K562 (cell line): ENCODE measurements around the gene TRIO. TPM values are rescaled to one million over a fixed set of nuclear protein-coding genes. Genes with fewer than 3 reads are reported as not detected.

Experiments
- ARID1B ChIP-seq: fragments of 450-650 bp; IDR thresholded peaks from 2 replicates; pipeline ENCODE4 v1.6.1; 2016; ENCODE audit warnings: antibody characterized with exemption, mild to moderate bottlenecking, inconsistent platforms
- ATF6 ChIP-seq: sonication (generic); formaldehyde crosslinking; IDR thresholded peaks from 2 replicates; pipeline ENCODE4 v1.4.0; 2020; ENCODE audit warnings: mild to moderate bottlenecking, missing genetic modification reagents
- C11orf30 ChIP-seq: fragments of 450-650 bp; IDR thresholded peaks from 2 replicates; pipeline ENCODE4 v1.6.1; 2016; ENCODE audit warnings: low read depth, mild to moderate bottlenecking
- CXXC5 ChIP-seq: fragments of 250-450 bp; sonication (Bioruptor Pico); IDR thresholded peaks from 2 replicates; pipeline ENCODE4 v1.8.0; 2022; ENCODE audit warnings: inconsistent platforms, mild to moderate bottlenecking, moderate library complexity
- HDAC6 ChIP-seq: IDR thresholded peaks from 2 replicates; pipeline ENCODE4 v1.6.1; 2012; ENCODE audit warnings: low read depth, mild to moderate bottlenecking, control low read depth, inconsistent platforms, low read length, moderate library complexity
- HNRNPL ChIP-seq: fragments of 200-400 bp; formaldehyde crosslinking; IDR thresholded peaks from 2 replicates; pipeline ENCODE4 v1.6.1; 2017; ENCODE audit warnings: low read depth, mild to moderate bottlenecking, low read length
- KHSRP ChIP-seq: fragments of 450-650 bp; IDR thresholded peaks from 2 replicates; pipeline ENCODE4 v1.6.1; 2017
- MTA2 ChIP-seq: fragments of 450-650 bp; IDR thresholded peaks from 2 replicates; pipeline ENCODE4 v1.6.1; 2016; ENCODE audit warnings: low read depth
- NFE2 ChIP-seq: IDR thresholded peaks from 2 replicates; pipeline ENCODE4 v1.6.1; 2014; ENCODE audit warnings: antibody characterized with exemption, low read depth
- NFRKB ChIP-seq: fragments of 450-650 bp; IDR thresholded peaks from 2 replicates; pipeline ENCODE4 v1.6.1; 2016; ENCODE audit warnings: low read depth
- NR3C1 ChIP-seq: sonication (generic); formaldehyde crosslinking; IDR thresholded peaks from 2 replicates; pipeline ENCODE4 v1.8.1; 2022; ENCODE audit warnings: missing genetic modification reagents
- OTX1 ChIP-seq: fragments of 450-650 bp; formaldehyde crosslinking; IDR thresholded peaks from 2 replicates; pipeline ENCODE4 v1.4.0; 2022; ENCODE audit warnings: mild to moderate bottlenecking
- POLR2A ChIP-seq: fragments of 450-650 bp; conservative IDR thresholded peaks from 2 replicates; pipeline ENCODE4 v1.6.1; 2016
- PRDM10 ChIP-seq: fragments of 450-650 bp; IDR thresholded peaks from 2 replicates; pipeline ENCODE4 v1.6.1; 2018; ENCODE audit not compliant: partially characterized antibody
- PTBP1 ChIP-seq: fragments of 200-400 bp; formaldehyde crosslinking; IDR thresholded peaks from 2 replicates; pipeline ENCODE4 v1.6.1; 2017; ENCODE audit warnings: low read depth, low read length
- RUNX1 ChIP-seq: sonication (generic); IDR thresholded peaks from 2 replicates; pipeline ENCODE4 v1.6.1; 2016; ENCODE audit warnings: antibody characterized with exemption, low read depth
- SMARCC2 ChIP-seq: fragments of 450-650 bp; IDR thresholded peaks from 2 replicates; pipeline ENCODE4 v1.6.1; 2017; ENCODE audit warnings: antibody characterized with exemption, moderate library complexity, mild to moderate bottlenecking, low read depth
- TAL1 ChIP-seq: fragments of 450-650 bp; IDR thresholded peaks from 2 replicates; pipeline ENCODE4 v1.6.1; 2016; ENCODE audit warnings: mild to moderate bottlenecking
- TCF3 ChIP-seq: sonication (generic); formaldehyde crosslinking; IDR thresholded peaks from 2 replicates; pipeline ENCODE4 v1.4.0; 2020; ENCODE audit warnings: mild to moderate bottlenecking, missing genetic modification reagents
- TEAD1 ChIP-seq, 2 experiments: fragments of 450-650 bp in 1 of 2; sonication (generic) in 1 of 2; formaldehyde crosslinking; IDR thresholded peaks; 2 replicates each; pipeline versions ENCODE4 v1.4.0 to v1.8.0; 2020 to 2022; ENCODE audit warnings: mild to moderate bottlenecking in 2 of 2, missing genetic modification reagents in 1 of 2
- TEAD2 ChIP-seq: fragments of 450-650 bp; IDR thresholded peaks from 2 replicates; pipeline ENCODE4 v1.6.1; 2016; ENCODE audit warnings: missing genetic modification characterization, control low read depth, missing compliant biosample characterization
- TEAD4 ChIP-seq, 2 experiments: sonication (generic) in 1 of 2; formaldehyde crosslinking in 1 of 2; IDR thresholded peaks; 2 replicates each; pipeline versions ENCODE4 v1.6.1 to v1.8.0; 2012 to 2022; ENCODE audit warnings: borderline replicate concordance in 1 of 2, inconsistent platforms in 1 of 2, low read length in 1 of 2, mild to moderate bottlenecking in 1 of 2, missing genetic modification reagents in 1 of 2
- ZNF408 ChIP-seq: fragments of 250-450 bp; sonication (Bioruptor Pico); IDR thresholded peaks from 2 replicates; pipeline ENCODE4 v1.4.0; 2020; ENCODE audit warnings: low read depth, mild to moderate bottlenecking, moderate library complexity
- ZNF41 ChIP-seq: fragments of 250-450 bp; sonication (Bioruptor Pico); conservative IDR thresholded peaks from 2 replicates; pipeline ENCODE4 v1.4.0; 2020; ENCODE audit warnings: mild to moderate bottlenecking
- polyA plus RNA-seq, 8 experiments: library from polyadenylated mRNA; depleted of rRNA in 4 of 8; stranded (reverse) in 5 of 8; unstranded in 3 of 8; fragments of >200 nt; fragmentation: Nextera tagmentation in 2 of 8; fragmentation: Illumina TruSeq in 1 of 8; extraction: Ambion mirVana in 2 of 8; extraction: Trizol in 1 of 8; gene quantifications; 2 replicates each; pipeline versions ENCODE4 v1.2.1 to v1.2.3, GENCODE V29; 2011 to 2014; ENCODE audit warnings: inconsistent platforms in 1 of 8, missing spikeins in 1 of 8
- total RNA-seq, 7 experiments: library from RNA; depleted of rRNA in 6 of 7; stranded (reverse); fragments of >200 nt in 6 of 7; fragmentation: Illumina TruSeq in 2 of 7; extraction: Trizol in 2 of 7; gene quantifications; 2 replicates each; pipeline versions ENCODE4 v1.2.1 to v1.2.3, GENCODE V29; 2011 to 2021; ENCODE audit warnings: low replicate concordance in 1 of 7
- TF ChIP-seq, protein P1 (sequence below): fragments of 250-450 bp; sonication (Bioruptor Pico); IDR thresholded peaks from 2 replicates; pipeline ENCODE4 v1.8.0; 2021; ENCODE audit warnings: moderate library complexity, mild to moderate bottlenecking, inconsistent platforms

TRIO gene
- total and polyA plus RNA-seq, 9 of the 15 experiments (the other 6 are each of a cell fraction or from before 2014, with no cell fraction given), result 0.24 to 5.0 (median 1.1) TPM

DNA sequence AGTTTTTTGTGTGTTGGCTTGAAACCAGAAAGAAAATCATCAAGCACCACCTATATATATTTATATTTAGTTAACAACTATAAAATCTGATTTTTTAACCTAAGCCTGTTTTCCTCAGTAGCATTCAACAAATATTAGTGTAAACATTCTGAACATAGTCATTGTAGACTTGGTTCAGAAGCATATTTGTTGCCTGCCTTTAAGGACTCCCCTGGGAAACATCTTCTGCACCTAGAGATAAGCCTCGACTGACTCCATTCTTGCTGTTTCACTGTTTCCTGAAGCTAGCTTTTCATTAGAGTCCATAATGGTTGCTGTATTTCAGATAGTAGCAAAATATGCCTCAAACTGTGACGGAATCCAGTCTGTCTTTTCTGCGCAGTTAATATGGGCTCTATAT lies 123.5 kb downstream of the TRIO start (continued):
- no peak for TF ChIP-seq ZNF408
- no peak for TF ChIP-seq HDAC6
- peak; percentile 46; the same call in 1 of the 2 replicates for TF ChIP-seq NFE2
- no peak for TF ChIP-seq ATF6
- no peak for TF ChIP-seq HNRNPL
- TF ChIP-seq KHSRP, result no peak
- no peak for TF ChIP-seq POLR2A
- no peak for TF ChIP-seq PTBP1
- TF ChIP-seq, protein P1, sequence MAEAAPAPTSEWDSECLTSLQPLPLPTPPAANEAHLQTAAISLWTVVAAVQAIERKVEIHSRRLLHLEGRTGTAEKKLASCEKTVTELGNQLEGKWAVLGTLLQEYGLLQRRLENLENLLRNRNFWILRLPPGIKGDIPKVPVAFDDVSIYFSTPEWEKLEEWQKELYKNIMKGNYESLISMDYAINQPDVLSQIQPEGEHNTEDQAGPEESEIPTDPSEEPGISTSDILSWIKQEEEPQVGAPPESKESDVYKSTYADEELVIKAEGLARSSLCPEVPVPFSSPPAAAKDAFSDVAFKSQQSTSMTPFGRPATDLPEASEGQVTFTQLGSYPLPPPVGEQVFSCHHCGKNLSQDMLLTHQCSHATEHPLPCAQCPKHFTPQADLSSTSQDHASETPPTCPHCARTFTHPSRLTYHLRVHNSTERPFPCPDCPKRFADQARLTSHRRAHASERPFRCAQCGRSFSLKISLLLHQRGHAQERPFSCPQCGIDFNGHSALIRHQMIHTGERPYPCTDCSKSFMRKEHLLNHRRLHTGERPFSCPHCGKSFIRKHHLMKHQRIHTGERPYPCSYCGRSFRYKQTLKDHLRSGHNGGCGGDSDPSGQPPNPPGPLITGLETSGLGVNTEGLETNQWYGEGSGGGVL (CRISPR knock-in tag), result no peak
- peak; percentile 17 for TF ChIP-seq PRDM10
- no peak for TF ChIP-seq OTX1
- TF ChIP-seq TCF3 (CRISPR knock-in tag), result peak; percentile 38
- TF ChIP-seq TEAD4 (IDR thresholded peaks at IDR 0.05; ENCODE audit: low read length), result peak; percentile 35; the same call in 1 of the 2 replicates
- no peak for TF ChIP-seq TEAD4 (CRISPR knock-in tag; IDR thresholded peaks at IDR 0.05; ENCODE audit: borderline replicate concordance)
- TF ChIP-seq ARID1B, result peak; percentile 85
- peak; percentile 31; the same call in 1 of the 2 replicates for TF ChIP-seq MTA2
- TF ChIP-seq NR3C1 (CRISPR knock-in tag), result no peak
- TF ChIP-seq TEAD1 (CRISPR knock-in tag; IDR thresholded peaks at IDR 0.05), result 0 out of 4 replicates have a peak, but pooled peaks of 1 of the 2 experiments have one; percentile 34
- 0 out of 2 replicates have a peak, but pooled peaks have one; percentile 26 for TF ChIP-seq CXXC5
- TF ChIP-seq RUNX1, result no peak
- peak; percentile 69 for TF ChIP-seq TAL1
- TF ChIP-seq TEAD2, result 0 out of 2 replicates have a peak, but pooled peaks have one; percentile 17
- TF ChIP-seq C11orf30, result peak; percentile 28; the same call in 1 of the 2 replicates
- peak; percentile 50; the same call in 1 of the 2 replicates for TF ChIP-seq SMARCC2
- TF ChIP-seq NFRKB, result 0 out of 2 replicates have a peak, but pooled peaks have one; percentile 30
- no peak for TF ChIP-seq ZNF41 (CRISPR knock-in tag)
